ENCODE results near the gene KRT23. TPM values are rescaled to one million over a fixed set of nuclear protein-coding genes. Genes with fewer than 3 reads are reported as not detected.

KRT23 gene, protein sequence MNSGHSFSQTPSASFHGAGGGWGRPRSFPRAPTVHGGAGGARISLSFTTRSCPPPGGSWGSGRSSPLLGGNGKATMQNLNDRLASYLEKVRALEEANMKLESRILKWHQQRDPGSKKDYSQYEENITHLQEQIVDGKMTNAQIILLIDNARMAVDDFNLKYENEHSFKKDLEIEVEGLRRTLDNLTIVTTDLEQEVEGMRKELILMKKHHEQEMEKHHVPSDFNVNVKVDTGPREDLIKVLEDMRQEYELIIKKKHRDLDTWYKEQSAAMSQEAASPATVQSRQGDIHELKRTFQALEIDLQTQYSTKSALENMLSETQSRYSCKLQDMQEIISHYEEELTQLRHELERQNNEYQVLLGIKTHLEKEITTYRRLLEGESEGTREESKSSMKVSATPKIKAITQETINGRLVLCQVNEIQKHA
- total RNA-seq: not detected in 2 replicates

DNA sequence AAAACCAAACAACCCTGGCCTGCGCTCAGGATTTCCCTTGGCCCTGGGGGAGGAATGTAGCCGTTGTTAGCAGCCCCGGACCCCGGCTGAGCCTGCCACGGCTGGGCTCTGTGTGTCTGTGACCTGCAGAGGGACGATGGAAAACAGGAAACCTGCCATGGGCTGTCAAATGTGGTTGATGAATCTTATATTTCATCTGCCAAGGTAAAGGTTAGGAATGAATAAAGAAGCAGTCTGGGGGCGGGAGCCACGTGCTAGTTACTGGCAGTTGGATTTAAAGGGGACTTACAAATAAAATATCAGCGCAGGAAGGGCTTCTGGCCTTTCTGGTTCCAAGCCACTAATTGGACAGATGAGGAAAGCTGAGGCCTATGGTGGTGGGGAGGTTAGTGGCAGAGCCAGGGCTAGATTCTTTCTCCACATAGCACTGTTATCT is at the start of gene KRT23:
Gene KRT23, minus strand, starts transcription at position 263 of the 436 bp plus-strand sequence. CDS start 1,043 bp downstream, outside the sequence.
- DNase-seq (ENCODE audit: extremely low read depth, low read depth, low spot score): no peak

DNA sequence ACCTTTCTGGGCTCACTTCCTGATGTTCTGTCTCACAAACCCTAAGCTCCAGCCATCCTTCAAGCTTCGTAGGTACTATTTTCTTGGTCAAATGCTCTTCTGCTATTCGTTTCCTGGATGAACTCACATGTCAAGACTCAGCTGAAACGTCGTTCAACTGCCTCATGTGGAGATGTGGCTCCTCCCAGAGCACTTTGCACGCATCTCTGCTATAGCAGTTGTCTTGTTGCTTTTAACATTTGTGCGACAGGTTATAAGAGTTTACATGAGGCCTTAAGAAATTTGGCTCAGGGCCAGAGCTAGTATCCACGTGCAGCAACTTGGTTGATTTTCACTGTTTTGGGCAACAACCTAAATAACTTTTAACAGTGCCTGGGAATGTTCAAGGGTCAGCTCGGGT is 49.5 kb upstream of the KRT23 start:
- DNase-seq (ENCODE audit: extremely low read depth, low read depth, low spot score): no peak

DNA sequence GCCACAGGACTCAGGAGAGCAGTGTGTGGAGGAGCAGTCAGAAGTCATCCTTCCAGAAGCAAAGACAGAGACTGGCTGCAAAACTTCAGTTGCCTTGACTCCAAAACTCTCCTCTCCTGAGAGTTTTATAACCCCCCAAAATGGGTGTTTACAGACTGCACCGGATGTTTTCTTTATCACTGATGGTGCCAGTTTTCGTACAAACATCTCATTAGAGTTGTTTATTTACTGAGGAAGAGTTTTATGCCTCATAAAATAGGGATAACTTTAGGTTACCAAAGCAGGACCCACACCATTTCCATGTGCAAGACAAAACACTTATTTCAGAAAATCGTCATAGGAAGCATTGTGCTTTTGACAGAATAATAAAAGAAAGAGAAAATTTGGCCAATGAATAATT is 46.8 kb upstream of the KRT23 start, which contains the start of gene KRT40:
Gene KRT40, minus strand, starts transcription at position 101 of the 400 bp plus-strand sequence. Its CDS starts 53 bp downstream, at position 48.
- no peak for DNase-seq (ENCODE audit: extremely low read depth, low read depth, low spot score)

DNA sequence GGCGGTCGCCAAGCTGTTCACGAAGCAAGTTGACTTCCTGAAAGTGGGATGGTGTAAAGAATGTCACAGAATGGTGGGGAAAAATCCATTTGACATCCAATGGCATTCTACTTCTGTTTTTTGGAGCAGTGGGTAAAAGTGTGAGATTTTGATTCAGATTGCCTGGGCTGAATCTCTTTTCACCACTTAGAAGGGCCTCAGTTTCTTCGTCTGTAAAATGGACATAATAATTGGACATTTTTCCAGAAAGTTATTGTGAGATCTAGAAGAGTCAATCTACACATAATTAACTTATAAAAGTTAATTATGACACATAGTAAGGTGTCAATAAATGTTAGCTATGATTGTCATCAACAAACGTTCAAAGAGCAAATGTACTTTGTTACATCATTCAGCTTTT is 43.7 kb upstream of the KRT23 start:
- no peak for DNase-seq (ENCODE audit: extremely low read depth, low read depth, low spot score)

DNA sequence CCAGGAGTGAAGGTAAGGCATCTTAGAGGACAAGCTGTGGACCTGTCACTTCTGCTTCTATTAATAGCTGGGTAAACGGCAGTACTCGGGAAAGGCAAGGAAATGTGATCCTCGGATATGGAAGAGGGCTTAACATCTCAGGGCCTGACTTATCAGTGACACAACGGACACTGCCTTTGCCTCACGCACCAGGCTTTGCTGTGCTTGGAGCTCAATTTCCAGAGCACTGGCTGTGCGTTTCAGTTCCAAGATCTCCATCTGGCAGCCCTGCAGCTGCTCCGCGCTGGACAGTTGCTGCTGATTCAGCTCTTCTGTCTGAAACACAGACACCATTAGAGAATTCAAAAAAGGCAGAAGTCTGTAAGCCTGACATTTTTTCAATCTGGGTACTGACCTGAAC is 43.1 kb upstream of the KRT23 start:
- DNase-seq (ENCODE audit: extremely low read depth, low read depth, low spot score): no peak

DNA sequence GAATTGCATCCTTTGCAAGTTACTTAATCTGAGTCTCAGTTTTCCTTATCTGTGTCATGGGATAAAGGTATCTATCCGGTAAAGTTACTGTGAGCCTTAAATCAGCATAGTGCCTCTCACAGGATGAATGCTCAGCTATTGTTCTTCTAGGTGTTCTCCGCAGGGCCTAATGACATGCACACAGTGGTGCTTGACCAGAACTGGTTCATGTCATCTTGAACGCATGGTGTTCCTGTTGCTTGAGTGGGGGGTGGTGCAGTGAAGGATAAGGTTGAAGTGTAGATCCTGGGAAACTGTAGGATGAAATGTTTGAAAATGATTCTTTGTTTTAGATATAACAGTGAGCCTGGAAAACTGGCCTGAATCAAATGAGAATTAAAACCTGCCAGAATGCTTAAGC is 42.7 kb upstream of the KRT23 start:
- DNase-seq (ENCODE audit: extremely low read depth, low read depth, low spot score): no peak

DNA sequence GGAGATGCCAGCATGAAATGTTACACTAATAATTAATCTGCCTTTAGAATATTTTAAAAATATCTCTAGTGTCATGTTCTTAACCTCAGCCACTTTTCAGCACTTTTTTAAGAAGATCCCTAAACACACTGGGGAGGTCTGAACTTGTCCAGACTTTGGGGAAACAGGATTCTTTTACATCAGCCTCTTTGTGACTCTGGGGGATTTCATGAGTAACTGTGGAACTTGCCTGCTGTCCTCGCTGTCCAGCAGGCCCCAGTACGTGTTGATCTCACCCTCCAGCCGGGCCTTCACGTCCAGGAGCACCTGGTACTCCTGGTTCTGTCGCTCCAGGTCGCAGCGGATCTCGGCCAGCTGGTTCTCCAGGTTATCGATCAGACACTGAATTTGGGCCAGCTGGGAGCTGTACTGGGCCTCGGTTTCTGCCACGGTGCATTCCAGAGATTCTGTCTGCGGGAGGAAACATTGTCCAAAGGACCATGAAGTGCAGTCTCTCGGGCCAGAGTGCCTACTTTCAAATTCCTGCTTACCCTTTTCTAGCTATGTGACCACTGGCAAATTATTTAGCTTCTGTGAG is 41.2 kb upstream of the KRT23 start:
- DNase-seq (ENCODE audit: extremely low read depth, low read depth, low spot score): no peak

DNA sequence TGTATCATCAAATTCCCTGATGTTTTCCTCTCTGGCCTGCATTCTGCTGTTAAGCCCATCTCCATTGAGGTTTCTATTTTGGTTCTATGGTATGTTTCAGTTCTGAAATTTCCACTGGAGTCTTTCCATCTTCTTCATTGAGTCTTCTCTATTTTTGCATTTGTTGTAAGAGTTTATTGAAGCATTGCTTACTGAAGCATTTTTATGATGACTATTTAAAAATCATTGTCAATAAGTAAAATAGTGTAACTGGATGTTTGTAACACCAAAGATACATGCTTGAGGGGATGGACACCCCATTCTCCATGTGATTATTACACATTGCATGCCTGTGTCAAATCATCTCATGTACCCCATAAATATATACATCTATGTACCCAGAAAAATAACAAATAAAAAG is 38.1 kb upstream of the KRT23 start:
- DNase-seq (ENCODE audit: extremely low read depth, low read depth, low spot score): no peak

DNA sequence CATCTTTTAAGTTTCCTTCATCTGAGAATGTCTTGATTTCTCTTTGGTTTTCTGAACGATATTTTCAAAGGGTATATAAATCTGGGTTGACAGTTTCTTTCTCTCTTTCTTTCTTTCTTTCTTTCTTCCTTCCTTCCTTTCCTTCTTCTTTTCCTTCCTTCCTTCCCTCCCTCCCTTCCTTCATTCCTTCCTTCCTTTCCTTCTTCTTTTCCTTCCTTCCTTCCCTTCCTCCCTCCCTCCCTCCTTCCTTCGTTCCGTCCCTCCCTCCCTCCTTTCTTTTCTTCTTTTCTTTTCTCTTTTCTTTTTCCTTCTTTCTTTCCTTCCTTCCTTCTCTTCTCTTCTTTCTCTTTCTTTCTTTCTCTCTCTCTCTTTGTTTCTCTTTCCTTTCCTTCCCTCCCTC is 36.9 kb upstream of the KRT23 start:
- no peak for DNase-seq (ENCODE audit: extremely low read depth, low read depth, low spot score)

DNA sequence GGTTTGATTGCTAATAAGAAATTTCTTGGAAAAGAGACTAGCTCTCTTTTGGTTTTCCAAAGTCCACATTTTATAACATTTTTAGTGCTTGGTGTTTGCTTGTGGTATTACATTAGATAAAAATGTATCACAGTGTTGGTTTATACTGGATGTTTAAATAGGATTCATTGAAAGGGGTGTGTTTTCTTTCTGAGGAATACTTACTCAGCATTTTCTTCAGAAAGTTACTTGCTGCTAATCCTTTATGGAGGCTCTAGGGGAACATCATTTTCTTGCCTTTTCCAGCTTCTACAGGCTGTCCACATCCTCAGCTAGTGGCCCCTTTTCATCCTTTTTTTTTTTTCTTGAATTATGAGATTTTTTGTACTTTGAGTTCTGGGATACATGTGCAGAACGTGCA is 30.1 kb upstream of the KRT23 start:
- DNase-seq (ENCODE audit: extremely low read depth, low read depth, low spot score): no peak

DNA sequence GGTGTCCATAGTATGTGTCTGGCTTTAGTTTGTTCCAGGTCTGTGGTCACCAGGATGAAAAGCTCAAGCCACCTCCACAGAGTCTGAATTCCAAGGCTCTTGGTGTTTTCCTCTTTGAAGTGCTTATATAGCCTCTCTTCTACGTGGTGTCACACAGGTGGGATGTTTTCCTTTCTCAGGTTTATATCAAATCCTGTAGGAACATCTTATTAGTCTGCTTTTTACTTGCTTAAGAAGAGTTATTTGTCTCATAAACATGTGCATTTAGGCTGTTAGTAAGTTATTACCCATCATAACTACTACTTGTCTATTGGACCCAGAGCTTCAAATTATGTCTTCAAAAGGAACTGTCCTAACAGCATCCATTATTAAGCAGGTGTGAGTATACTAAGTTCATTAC is 29.4 kb upstream of the KRT23 start, which contains the start of gene KRT39:
Gene KRT39, minus strand, starts transcription at position 101 of the 400 bp plus-strand sequence. Its CDS starts 92 bp downstream, at position 9.
- DNase-seq (ENCODE audit: extremely low read depth, low read depth, low spot score): no peak

DNA sequence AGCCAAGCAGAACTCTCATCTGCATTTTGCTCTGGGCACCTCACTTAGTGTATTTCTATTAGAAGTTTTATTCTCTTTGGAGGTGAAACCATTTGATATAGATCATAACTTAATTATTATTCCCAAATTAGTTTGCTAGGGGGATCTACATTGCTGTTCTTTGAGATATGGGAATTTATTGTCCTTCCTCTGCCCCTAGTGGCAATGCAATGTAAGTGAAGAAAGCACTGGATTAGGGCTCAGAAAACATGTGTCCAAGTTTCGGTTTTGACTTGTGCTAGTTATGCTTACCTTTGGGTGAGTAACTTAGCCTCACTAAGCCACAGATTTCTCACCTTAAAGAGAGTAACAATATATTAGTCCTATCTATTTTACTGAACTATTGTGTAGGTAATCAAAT is 26.4 kb upstream of the KRT23 start:
- no peak for DNase-seq (ENCODE audit: extremely low read depth, low read depth, low spot score)

DNA sequence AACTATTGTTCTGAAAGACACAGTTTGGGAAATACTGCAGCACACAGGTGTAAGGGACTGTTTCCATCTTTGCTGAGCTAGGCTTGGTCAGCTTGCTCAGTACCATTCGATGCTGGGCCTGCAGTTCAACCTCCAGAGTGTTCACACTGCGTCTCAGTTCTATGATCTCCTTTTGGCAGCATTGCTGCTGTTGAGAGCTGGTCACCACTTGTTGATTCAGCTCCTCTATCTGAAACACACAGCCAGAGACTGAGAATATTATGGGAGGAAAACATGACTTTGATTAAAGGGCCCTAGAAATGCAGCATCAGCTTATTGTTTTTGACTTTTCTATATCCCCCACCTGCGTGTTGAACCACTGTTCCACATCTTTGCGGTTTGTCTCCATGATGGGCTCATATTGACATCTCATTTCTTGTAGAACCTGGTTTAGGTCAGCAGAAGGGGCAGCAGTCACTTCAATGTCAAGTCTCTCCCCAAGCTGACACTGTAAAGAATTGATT is 24.7 kb upstream of the KRT23 start:
- DNase-seq (ENCODE audit: extremely low read depth, low read depth, low spot score): no peak

DNA sequence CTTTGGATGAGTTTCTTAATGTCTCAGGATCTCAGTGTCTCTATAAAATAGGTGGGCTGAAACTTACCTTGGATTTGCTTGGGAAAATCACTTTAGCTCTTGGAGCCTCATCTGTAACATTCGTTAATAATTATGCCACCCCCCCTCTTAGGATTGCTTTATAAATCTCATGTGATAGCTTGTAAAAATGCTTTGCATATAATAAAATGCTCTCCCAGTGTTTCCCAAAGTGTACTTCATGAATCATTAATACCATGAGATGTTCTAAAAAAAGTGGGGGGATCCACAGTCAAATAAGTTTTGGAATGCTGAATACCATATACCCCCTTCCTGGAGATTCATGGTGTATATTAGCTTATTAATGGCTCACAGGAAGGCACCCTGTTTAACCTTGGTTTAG is 24.1 kb upstream of the KRT23 start:
- DNase-seq (ENCODE audit: extremely low read depth, low read depth, low spot score): no peak

DNA sequence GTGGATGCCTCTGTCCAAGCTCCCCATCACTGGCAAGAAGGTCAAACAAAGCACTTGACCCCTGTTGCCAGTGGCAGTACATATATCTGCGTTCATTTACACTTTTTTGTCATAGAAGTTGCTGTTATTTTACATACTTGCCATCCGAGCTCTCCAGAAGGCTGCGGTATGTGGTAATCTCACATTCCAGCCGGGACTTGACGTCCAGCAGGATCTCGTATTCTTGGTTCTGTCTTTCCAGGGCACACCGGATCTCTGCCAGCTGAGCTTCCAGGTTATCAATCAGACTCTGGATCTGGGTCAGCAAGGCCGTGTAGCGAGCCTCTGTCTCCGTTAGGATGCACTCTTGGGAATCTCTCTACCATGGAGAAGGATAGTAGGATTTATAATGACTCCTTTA is 22.7 kb upstream of the KRT23 start:
- DNase-seq (ENCODE audit: extremely low read depth, low read depth, low spot score): no peak

DNA sequence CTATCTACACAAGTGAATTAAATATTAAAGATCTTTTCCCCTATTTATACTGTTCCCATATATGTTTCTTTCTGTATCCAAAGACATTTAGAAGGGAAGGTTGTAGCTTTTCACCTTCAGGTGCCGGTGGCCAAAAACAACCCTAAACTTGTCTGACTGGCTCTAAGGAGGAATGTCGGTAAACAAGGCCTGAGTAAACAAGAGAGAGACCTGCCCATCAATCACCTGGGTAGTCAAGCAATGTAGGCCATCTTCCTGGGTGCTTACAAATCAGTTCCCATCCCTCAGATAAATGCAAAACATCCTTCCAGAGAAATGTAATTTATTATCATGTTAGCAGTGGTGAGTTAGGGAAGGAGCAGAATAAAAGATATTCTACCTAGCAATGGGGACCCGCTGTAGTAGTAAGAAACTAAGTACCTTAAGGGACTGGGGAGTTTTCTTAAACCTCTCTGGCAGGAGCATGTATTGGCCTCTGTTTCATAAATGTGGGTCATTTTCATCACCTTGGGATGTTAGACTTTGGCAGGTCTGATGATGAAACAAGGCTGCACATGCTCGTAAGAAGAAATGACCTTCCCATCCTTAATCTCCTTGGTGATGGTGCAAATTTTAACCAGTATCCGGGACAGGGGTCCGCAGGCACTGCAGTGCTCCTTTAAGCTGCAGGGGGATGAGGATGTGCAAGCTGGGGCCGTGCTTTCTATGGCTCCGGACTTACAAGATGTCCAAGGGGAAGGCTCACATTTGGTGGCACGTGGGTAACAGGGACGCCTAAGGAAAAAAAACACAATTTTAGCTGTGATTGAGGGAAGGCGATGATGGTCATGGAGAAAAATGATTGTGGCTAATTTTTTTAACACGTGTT is 20.9 kb upstream of the KRT23 start:
- DNase-seq (ENCODE audit: extremely low read depth, low read depth, low spot score): no peak

DNA sequence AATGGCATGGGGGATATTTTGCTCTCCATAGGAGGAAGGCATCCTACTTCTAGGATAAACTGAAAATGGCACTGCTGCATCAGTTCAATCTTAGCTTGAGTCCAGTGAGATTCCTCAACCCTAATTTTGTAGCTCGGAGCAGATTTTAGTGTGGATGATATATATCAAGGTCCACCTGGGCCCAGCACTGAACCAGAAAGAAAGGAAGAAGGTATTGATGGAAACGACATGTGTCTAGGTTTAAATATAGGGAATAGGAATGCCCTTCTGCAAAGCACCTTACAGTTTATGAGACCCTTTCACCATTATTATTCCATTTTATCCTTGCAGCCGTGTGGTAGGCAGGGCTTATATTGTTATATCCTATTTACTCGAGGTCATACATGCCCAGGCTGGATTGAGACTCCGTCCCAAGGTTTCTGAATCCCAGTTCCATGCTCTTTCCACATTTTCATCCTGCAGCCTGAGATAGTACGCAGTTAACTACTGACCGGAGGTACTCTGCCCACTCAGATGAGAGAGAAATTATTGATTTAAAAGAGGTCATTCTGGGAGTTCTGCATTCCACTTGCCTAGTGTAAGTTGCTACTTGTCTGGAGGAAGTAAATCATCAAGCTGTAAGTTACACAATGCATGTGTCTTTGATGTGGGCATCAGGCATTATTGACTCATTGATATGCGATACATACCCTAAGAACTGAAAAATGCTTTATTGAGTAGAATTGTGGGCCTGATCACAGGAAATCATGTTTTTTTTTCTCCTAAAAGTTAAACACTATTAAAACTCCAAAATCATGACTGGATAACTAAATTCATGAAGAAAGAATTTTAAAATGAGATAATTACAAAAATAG is 19.2 kb upstream of the KRT23 start:
- DNase-seq (ENCODE audit: extremely low read depth, low read depth, low spot score): no peak

DNA sequence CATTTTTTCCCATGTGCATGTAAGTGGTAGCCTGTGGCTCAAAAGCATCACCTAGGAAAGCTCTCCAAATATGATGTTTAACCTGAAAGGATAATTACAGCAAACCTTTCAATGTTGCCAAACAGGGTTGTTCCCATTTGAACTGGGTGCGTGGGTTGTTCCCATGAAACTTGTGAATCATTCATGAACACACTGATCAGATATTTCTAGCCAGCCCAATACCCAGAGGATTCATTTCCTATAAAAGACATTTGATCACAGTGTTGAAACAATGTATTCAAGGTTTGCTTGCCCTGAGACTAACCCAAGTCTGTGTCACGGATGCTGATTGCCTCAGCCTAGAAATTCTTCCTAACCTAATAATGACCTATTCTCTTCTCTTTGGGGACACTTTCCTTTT is 16.4 kb upstream of the KRT23 start:
- no peak for DNase-seq (ENCODE audit: extremely low read depth, low read depth, low spot score)

DNA sequence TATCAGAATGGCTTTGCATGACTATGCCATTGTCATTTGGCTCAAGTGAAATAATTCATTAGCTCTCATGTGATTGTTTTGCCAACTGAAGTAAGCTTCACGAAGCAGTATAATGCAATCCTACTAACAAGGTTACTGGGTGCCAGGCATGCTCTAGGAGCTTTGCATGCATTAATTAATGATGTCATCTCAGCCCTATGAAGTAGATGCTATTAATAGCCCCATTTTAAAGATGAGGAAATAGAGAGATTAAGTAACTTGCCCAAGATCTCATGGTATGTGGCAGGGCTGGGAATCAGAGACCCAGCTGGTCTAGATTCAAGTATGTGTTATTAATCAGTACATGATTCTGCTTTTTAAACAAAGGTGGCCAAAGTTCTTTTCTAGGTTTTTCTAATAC is 15.2 kb upstream of the KRT23 start:
- no peak for DNase-seq (ENCODE audit: extremely low read depth, low read depth, low spot score)

DNA sequence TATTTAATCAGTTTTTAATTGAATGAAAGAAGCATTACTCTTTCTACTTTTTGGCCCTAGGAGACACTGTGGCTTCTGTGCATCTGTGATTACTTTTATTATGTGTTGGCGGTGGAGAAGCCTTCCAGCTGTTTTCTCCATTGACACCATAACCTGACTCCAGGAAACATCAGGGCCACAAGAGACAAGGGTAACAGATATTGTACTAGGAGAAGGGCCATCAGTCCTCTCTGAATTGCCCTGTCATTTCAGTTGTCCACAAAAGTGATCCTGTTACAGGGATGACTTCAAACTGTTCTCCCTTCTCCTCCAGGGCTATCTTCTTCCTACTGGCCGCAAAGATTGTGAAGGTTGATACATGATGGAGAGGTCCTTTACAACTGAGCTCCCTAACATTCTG is 14.7 kb upstream of the KRT23 start:
- no peak for DNase-seq (ENCODE audit: extremely low read depth, low read depth, low spot score)

All from glomerular endothelial cell (primary cell).